IPS-15b (cell line): ENCODE results near the gene CD82.

ENCODE experiments used
- H3K27me3 ChIP-seq: one replicate; pipeline ENCODE4 v1.6.1; 2013; ENCODE audit warnings: low read length; ENCODE audit not compliant: control insufficient read depth, insufficient read depth
- H3K36me3 ChIP-seq: one replicate; pipeline ENCODE4 v1.6.1; 2013; ENCODE audit warnings: low read length; ENCODE audit not compliant: control insufficient read depth, insufficient read depth
- H3K4me1 ChIP-seq: one replicate; pipeline ENCODE4 v1.6.1; 2013; ENCODE audit warnings: mild to moderate bottlenecking, low read length; ENCODE audit not compliant: control insufficient read depth, insufficient read depth
- H3K4me3 ChIP-seq: one replicate; pipeline ENCODE4 v1.5.1; 2013; ENCODE audit warnings: low read depth, low read length
- H3K9ac ChIP-seq: one replicate; pipeline ENCODE4 v1.6.1; 2013; ENCODE audit warnings: low read depth, mild to moderate bottlenecking, low read length
- H3K9me3 ChIP-seq: one replicate; pipeline ENCODE4 v1.6.1; 2013; ENCODE audit warnings: mild to moderate bottlenecking, low read length; ENCODE audit not compliant: control insufficient read depth, insufficient read depth

The CD82 gene, protein sequence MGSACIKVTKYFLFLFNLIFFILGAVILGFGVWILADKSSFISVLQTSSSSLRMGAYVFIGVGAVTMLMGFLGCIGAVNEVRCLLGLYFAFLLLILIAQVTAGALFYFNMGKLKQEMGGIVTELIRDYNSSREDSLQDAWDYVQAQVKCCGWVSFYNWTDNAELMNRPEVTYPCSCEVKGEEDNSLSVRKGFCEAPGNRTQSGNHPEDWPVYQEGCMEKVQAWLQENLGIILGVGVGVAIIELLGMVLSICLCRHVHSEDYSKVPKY

DNA sequence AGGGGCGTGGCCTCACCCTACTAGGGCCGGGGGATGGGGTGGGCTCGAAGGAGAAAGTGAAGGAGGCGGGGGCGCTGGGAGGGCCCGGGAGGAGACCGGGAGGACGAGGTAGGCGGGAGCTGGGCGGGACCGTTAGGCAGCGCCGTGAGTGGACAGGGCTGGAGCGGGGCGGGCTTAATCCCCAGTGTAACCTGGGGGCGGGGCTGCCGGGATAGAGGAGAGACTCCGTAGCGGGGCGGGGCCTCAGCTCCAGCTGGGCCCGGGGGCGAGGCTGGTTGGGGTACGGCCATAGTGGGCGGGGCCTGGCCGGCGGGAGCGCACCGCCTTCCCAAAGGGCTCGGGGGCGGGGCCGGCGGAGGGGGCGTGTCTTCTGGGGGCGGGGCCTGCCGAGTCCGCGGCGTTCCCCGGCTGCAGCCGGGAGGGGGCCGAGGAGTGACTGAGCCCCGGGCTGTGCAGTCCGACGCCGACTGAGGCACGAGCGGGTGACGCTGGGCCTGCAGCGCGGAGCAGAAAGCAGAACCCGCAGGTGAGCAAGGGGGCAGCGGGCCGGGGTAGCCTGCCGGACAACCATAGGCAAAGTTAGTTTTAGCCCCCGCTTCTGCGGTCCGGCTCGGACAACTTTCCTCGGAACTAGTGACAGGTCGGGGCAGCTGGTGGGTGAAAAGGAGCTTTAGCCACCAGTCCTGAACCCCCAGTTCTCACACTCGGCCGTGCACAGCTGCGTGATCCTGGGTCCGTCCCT is at the start of gene CD82:
Gene CD82, plus strand, starts transcription at position 453 of the 742 bp plus-strand sequence. CDS start 29,000 bp downstream, outside the sequence.
- Histone ChIP-seq H3K9ac (peak within 1 kb of the TSS; percentile 37), H3K9me3 (no peaks in the 10 kb centered on the region), H3K36me3 (no peaks in the 10 kb centered on the region), H3K27me3 (peaks cover 39% of the 10 kb centered on the region), H3K4me1 (peaks cover 6% of the 10 kb centered on the region), H3K4me3 (peak within 1 kb of the TSS; percentile 84)

GRCh38 chr11:44516688-44517507 is 48.6 kb upstream of the CD82 start:
- H3K27me3 ChIP-seq: no peaks in the 10 kb centered on the region
- no peak overlapping the region for H3K4me3 ChIP-seq
- no peaks in the 10 kb centered on the region for H3K4me1 ChIP-seq
- no peaks in the 10 kb centered on the region for H3K9me3 ChIP-seq
- H3K36me3 ChIP-seq: no peaks in the 10 kb centered on the region
- no peak overlapping the region for H3K9ac ChIP-seq

GRCh38 chr11:44517541-44517940 is 47.9 kb upstream of the CD82 start:
- Histone ChIP-seq H3K36me3 (no peaks in the 10 kb centered on the region), H3K27me3 (no peaks in the 10 kb centered on the region), H3K4me3 (no peak overlapping the region), H3K9me3 (no peaks in the 10 kb centered on the region), H3K4me1 (no peaks in the 10 kb centered on the region), H3K9ac (no peak overlapping the region)

- Histone ChIP-seq H3K27me3 (no peaks in the 10 kb centered on the region), H3K4me3 (no peak overlapping the region), H3K9ac (no peak overlapping the region), H3K36me3 (no peaks in the 10 kb centered on the region), H3K9me3 (no peaks in the 10 kb centered on the region), H3K4me1 (no peaks in the 10 kb centered on the region)
These were observed 46.4 kb upstream of the CD82 start for GRCh38 chr11:44518968-44519550.

DNA sequence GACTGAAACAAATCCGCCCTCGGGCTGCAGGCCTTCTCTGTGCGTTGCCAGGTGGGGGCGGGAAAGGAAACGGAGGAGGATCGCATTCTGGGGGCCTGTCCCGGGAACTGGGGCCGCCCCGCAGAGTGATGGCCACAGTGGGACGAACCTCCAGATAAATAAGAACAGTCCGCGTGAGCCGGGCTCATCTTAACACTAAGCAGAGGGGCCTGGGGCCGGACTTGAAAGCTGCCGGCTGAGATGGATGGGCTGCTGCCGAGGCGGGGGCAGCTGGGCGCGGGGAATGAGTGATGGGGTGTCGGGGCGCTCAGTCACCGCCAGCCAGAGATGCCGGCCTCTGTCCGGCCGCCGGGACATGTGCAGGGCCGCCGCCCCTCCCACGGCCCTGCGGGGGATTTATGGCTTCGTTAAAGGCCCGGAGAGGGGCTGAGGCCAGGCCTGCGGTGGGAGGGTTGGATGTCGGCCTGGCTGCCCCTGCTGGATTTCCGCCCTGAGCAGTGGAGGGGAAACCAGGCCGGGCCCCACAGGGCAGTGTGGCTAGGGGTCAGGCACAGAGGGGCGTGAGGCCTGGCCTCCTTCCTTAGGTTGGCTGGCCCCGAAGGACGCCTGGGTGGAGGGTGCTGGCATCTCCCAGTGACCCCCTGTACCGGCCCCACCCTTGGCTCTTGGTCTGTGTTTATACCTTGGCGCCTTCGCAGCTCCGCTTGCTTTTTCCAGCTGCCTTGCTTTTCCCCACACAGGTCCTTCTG is 45.3 kb upstream of the CD82 start:
- Histone ChIP-seq H3K27me3 (no peaks in the 10 kb centered on the region), H3K4me1 (no peaks in the 10 kb centered on the region), H3K9ac (no peak overlapping the region), H3K9me3 (no peaks in the 10 kb centered on the region), H3K4me3 (no peak overlapping the region), H3K36me3 (no peaks in the 10 kb centered on the region)

- Histone ChIP-seq H3K9me3 (no peaks in the 10 kb centered on the region), H3K27me3 (no peaks in the 10 kb centered on the region), H3K36me3 (no peaks in the 10 kb centered on the region), H3K4me1 (no peaks in the 10 kb centered on the region), H3K9ac (no peak overlapping the region), H3K4me3 (no peak overlapping the region)
These were observed 44.3 kb upstream of the CD82 start for GRCh38 chr11:44521148-44521547.

DNA sequence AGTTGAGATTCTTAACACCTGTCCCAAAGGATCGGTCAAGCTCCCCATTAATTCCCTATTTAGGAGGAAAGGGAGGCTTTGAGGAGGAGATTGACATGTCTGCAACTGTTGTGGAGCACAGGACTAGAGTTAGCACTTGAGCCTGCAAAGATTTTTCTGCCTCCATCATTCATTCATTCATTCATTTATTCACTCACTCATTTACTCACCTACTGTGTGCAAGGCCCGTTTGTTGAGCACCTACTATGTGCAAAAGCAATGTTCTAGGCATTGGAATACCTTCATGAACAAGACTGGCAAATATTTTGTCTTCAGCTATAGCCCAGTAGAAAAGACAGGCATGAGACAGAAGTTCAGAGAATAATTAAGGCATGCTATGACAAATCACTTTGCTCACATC is 43.2 kb upstream of the CD82 start:
- peaks cover 2% of the 10 kb centered on the region for H3K27me3 ChIP-seq
- H3K36me3 ChIP-seq: no peaks in the 10 kb centered on the region

GRCh38 chr11:44524346-44524745 is 41.1 kb upstream of the CD82 start:
- no peaks in the 10 kb centered on the region for H3K4me1 ChIP-seq
- no peaks in the 10 kb centered on the region for H3K36me3 ChIP-seq
- no peaks in the 10 kb centered on the region for H3K9me3 ChIP-seq
- no peak overlapping the region for H3K9ac ChIP-seq
- no peak overlapping the region for H3K4me3 ChIP-seq
- H3K27me3 ChIP-seq: peaks cover 2% of the 10 kb centered on the region

More for the DNA sequence above, 43.2 kb upstream of the CD82 start:
- Histone ChIP-seq H3K9ac (no peak overlapping the region), H3K4me3 (no peak overlapping the region), H3K4me1 (no peaks in the 10 kb centered on the region), H3K9me3 (no peaks in the 10 kb centered on the region)

GRCh38 chr11:44524751-44525201 is 40.7 kb upstream of the CD82 start:
- no peaks in the 10 kb centered on the region for H3K9me3 ChIP-seq
- no peaks in the 10 kb centered on the region for H3K36me3 ChIP-seq
- no peak overlapping the region for H3K9ac ChIP-seq
- H3K4me1 ChIP-seq: no peaks in the 10 kb centered on the region
- no peak overlapping the region for H3K4me3 ChIP-seq
- peaks cover 2% of the 10 kb centered on the region for H3K27me3 ChIP-seq

DNA sequence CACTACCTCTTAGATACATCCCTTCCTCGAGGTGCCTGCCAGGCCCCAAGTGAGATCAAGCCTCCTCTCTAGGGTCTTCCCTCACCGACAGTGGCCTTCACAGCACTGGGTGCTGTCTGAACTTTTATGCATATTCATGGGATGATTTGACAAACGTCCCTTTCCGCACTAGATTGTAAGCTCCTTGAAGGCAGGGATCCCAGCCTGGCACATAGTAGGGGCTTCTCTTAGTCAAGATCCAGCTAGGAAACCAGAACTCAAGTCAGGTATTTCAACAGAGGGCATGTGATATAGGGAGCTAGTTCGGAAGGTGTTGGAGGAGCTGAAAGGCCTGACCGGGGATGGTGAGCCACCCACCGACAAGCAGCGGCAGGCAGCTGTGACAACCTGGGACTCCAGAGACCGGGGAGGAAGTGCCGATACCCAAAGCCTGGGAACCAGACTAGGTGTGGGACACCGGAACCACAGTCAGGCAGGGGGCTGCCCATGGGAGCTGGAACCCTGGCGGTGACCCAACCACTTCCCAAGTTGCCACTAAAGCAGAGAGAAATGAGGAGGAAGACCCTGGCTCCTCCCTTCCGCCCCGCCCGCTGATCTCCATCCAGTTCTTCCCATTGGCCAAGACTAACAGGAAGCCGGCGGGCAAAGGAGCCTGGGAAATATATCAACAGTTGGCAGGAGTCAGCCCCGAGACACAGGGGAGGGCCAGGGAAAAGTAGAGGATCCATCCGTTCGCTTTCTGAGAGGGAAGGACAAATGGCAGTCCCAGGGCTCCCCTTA is 39.8 kb upstream of the CD82 start:
- no peak overlapping the region for H3K4me3 ChIP-seq
- no peaks in the 10 kb centered on the region for H3K4me1 ChIP-seq
- H3K9ac ChIP-seq: no peak overlapping the region
- no peaks in the 10 kb centered on the region for H3K36me3 ChIP-seq
- no peaks in the 10 kb centered on the region for H3K9me3 ChIP-seq
- H3K27me3 ChIP-seq: peaks cover 2% of the 10 kb centered on the region
